ENCODE measurements around the gene MED22. TPM values are rescaled to one million over a fixed set of nuclear protein-coding genes. Genes with fewer than 3 reads are reported as not detected.
"Not testable (repeated sequence)": the region's sequence is repeated elsewhere in the genome, so short reads cannot be mapped to it uniquely, and the experiment has no call there.

Gene MED22
- 10 to 100 TPM; 25.9 to 44.8 (median 40.7) TPM for total RNA-seq
- total RNA-seq (2013): 19.9 TPM
- total RNA-seq: 21.1 to 82.4 (median 50.0) reads per million in 29 experiments

- H3K36me3 Mint-ChIP-seq: peaks cover 46% of the 10 kb centered on the region
- Histone ChIP-seq H3K27ac (ENCODE audit: low read length) (peak within 1 kb of the TSS; percentile 95), H3K4me3 (ENCODE audit: control insufficient read depth in 1 of 2, extremely low read depth in 1 of 2, low read length in 1 of 2) (peak within 1 kb of the TSS; percentile 94 to 100), H3K36me3 (ENCODE audit: control insufficient read depth in 2 of 2, extremely low read depth in 1 of 2, insufficient read depth in 1 of 2, low read length in 1 of 2) (peaks cover 14 to 71% of the 10 kb centered on the region in 2 donors), H3K27me3 (replicated peaks in 1 of 2; ENCODE audit: control insufficient read depth in 2 of 2, extremely low read depth in 1 of 2, insufficient read depth in 2 of 2, low read length in 1 of 2) (peaks cover 0 to 3% of the 10 kb centered on the region in 2 experiments), H3K9me3 (no peaks in the 10 kb centered on the region), H3K4me1 (ENCODE audit: control insufficient read depth in 1 of 2, extremely low read depth in 1 of 2, insufficient read depth in 2 of 2, low read length in 2 of 2) (peaks cover 13 to 36% of the 10 kb centered on the region in 2 experiments)
- peak within 1 kb of the TSS; percentile 92 to 98 for H3K27ac Mint-ChIP-seq
- ATAC-seq (replicated peaks in 1 of 4): peak; percentile 91 to 93 (median 92)
- H3K4me3 Mint-ChIP-seq: peak within 1 kb of the TSS; percentile 92 to 97 (median 96)
- no peaks in the 10 kb centered on the region for H3K9me3 Mint-ChIP-seq
- peaks cover 41 to 44% (median 41%) of the 10 kb centered on the region in 3 donors for H3K4me1 Mint-ChIP-seq
- ChIA-PET CTCF (interaction anchor here in 1 of 2 donors (0.6 to 1.7 kb wide), 8 partner anchors 9 to 1109 kb away, joined by 4 to 10 read pairs (median 5); no protein-coding TSS in a partner anchor), POLR2A (interaction anchor here (0.6 to 1.1 kb wide), 2 partner anchors 23 to 111 kb away, joined by 5 to 7 read pairs; no protein-coding TSS in a partner anchor)
- under 1% methylated on average over 45 of the region's 64 CpGs for WGBS (ENCODE audit: insufficient coverage)
- no peaks in the 10 kb centered on the region for H3K27me3 Mint-ChIP-seq
- DNase-seq: peak; percentile 83 to 96 (median 90)
These were observed at the start of gene MED22, which contains the start of gene RPL7A for GRCh38 chr9:133347985-133348717. MED22 (minus strand) TSS chr9:133348131; CDS start chr9:133346662, 1,469 bp downstream. RPL7A (plus strand) TSS chr9:133348218; CDS start chr9:133348244, 26 bp downstream.

- WGBS (ENCODE audit: insufficient coverage): 86% methylated on average over 3 of the region's 6 CpGs
- Histone ChIP-seq H3K4me3 (ENCODE audit: control insufficient read depth in 1 of 2, extremely low read depth in 1 of 2, low read length in 1 of 2) (no peak overlapping the region), H3K27ac (ENCODE audit: low read length) (no peak overlapping the region), H3K27me3 (replicated peaks in 1 of 2; ENCODE audit: control insufficient read depth in 2 of 2, extremely low read depth in 1 of 2, insufficient read depth in 2 of 2, low read length in 1 of 2) (peaks cover 0 to 15% of the 10 kb centered on the region in 2 experiments), H3K9me3 (no peaks in the 10 kb centered on the region), H3K4me1 (ENCODE audit: control insufficient read depth in 1 of 2, extremely low read depth in 1 of 2, insufficient read depth in 2 of 2, low read length in 2 of 2) (peaks cover 0 to 6% of the 10 kb centered on the region in 2 experiments), H3K36me3 (ENCODE audit: control insufficient read depth in 2 of 2, extremely low read depth in 1 of 2, insufficient read depth in 1 of 2, low read length in 1 of 2) (peaks cover 0 to under 1% of the 10 kb centered on the region in 2 donors)
- H3K27ac Mint-ChIP-seq: no peak overlapping the region
- H3K36me3 Mint-ChIP-seq: no peaks in the 10 kb centered on the region
- CTCF ChIA-PET: no interaction called here
- POLR2A ChIA-PET: no interaction called here
- no peak for ATAC-seq (replicated peaks in 1 of 4)
- H3K27me3 Mint-ChIP-seq: no peaks in the 10 kb centered on the region
- H3K4me3 Mint-ChIP-seq: no peak overlapping the region
- H3K9me3 Mint-ChIP-seq: no peaks in the 10 kb centered on the region
- DNase-seq: no peak
- no peaks in the 10 kb centered on the region for H3K4me1 Mint-ChIP-seq
These were observed 49.4 kb upstream of the MED22 start for GRCh38 chr9:133397370-133397769.

GRCh38 chr9:133396952-133397351 is 49.0 kb upstream of the MED22 start:
- Histone ChIP-seq H3K27ac (ENCODE audit: low read length) (no peak overlapping the region), H3K4me1 (ENCODE audit: control insufficient read depth in 1 of 2, extremely low read depth in 1 of 2, insufficient read depth in 2 of 2, low read length in 2 of 2) (peaks cover 0 to 6% of the 10 kb centered on the region in 2 experiments), H3K9me3 (no peaks in the 10 kb centered on the region), H3K27me3 (replicated peaks in 1 of 2; ENCODE audit: control insufficient read depth in 2 of 2, extremely low read depth in 1 of 2, insufficient read depth in 2 of 2, low read length in 1 of 2) (peaks cover 0 to 19% of the 10 kb centered on the region in 2 experiments), H3K4me3 (ENCODE audit: control insufficient read depth in 1 of 2, extremely low read depth in 1 of 2, low read length in 1 of 2) (no peak overlapping the region), H3K36me3 (ENCODE audit: control insufficient read depth in 2 of 2, extremely low read depth in 1 of 2, insufficient read depth in 1 of 2, low read length in 1 of 2) (no peaks in the 10 kb centered on the region)
- CTCF ChIA-PET: no interaction called here
- Mint-ChIP-seq H3K4me1 (no peaks in the 10 kb centered on the region), H3K4me3 (no peak overlapping the region), H3K36me3 (no peaks in the 10 kb centered on the region), H3K9me3 (no peaks in the 10 kb centered on the region), H3K27me3 (no peaks in the 10 kb centered on the region), H3K27ac (no peak overlapping the region)
- ATAC-seq (replicated peaks in 1 of 4) (no peak), DNase-seq (no peak)
- POLR2A ChIA-PET: no interaction called here
- 48% methylated on average over 14 of the region's 14 CpGs for WGBS (ENCODE audit: insufficient coverage)

- Mint-ChIP-seq H3K9me3 (no peaks in the 10 kb centered on the region), H3K27me3 (peaks cover 0 to 10% of the 10 kb centered on the region in 2 donors), H3K4me1 (no peaks in the 10 kb centered on the region), H3K36me3 (no peaks in the 10 kb centered on the region), H3K27ac (no peak overlapping the region), H3K4me3 (no peak overlapping the region)
- Histone ChIP-seq H3K36me3 (ENCODE audit: control insufficient read depth in 2 of 2, extremely low read depth in 1 of 2, insufficient read depth in 1 of 2, low read length in 1 of 2) (no peaks in the 10 kb centered on the region), H3K27me3 (replicated peaks in 1 of 2; ENCODE audit: control insufficient read depth in 2 of 2, extremely low read depth in 1 of 2, insufficient read depth in 2 of 2, low read length in 1 of 2) (peaks cover 0 to 31% of the 10 kb centered on the region in 2 experiments), H3K4me3 (ENCODE audit: control insufficient read depth in 1 of 2, extremely low read depth in 1 of 2, low read length in 1 of 2) (no peak overlapping the region), H3K27ac (ENCODE audit: low read length) (no peak overlapping the region), H3K4me1 (ENCODE audit: control insufficient read depth in 1 of 2, extremely low read depth in 1 of 2, insufficient read depth in 2 of 2, low read length in 2 of 2) (no peaks in the 10 kb centered on the region), H3K9me3 (no peaks in the 10 kb centered on the region)
- DNase-seq: no peak
- CTCF ChIA-PET: no interaction called here
- 50% methylated on average over 5 of the region's 8 CpGs for WGBS (ENCODE audit: insufficient coverage)
- POLR2A ChIA-PET: no interaction called here
- ATAC-seq (replicated peaks in 1 of 4): no peak
These were observed 46.8 kb upstream of the MED22 start for GRCh38 chr9:133394687-133395271.

- peaks cover 0 to 14% of the 10 kb centered on the region in 2 donors for H3K27me3 Mint-ChIP-seq
- DNase-seq (no peak), ATAC-seq (replicated peaks in 1 of 4) (no peak)
- Histone ChIP-seq H3K4me1 (ENCODE audit: control insufficient read depth in 1 of 2, extremely low read depth in 1 of 2, insufficient read depth in 2 of 2, low read length in 2 of 2) (no peaks in the 10 kb centered on the region), H3K27me3 (replicated peaks in 1 of 2; ENCODE audit: control insufficient read depth in 2 of 2, extremely low read depth in 1 of 2, insufficient read depth in 2 of 2, low read length in 1 of 2) (peaks cover 0 to 42% of the 10 kb centered on the region in 2 experiments), H3K4me3 (ENCODE audit: control insufficient read depth in 1 of 2, extremely low read depth in 1 of 2, low read length in 1 of 2) (no peak overlapping the region), H3K27ac (ENCODE audit: low read length) (no peak overlapping the region), H3K36me3 (ENCODE audit: control insufficient read depth in 2 of 2, extremely low read depth in 1 of 2, insufficient read depth in 1 of 2, low read length in 1 of 2) (no peaks in the 10 kb centered on the region), H3K9me3 (no peaks in the 10 kb centered on the region)
- H3K9me3 Mint-ChIP-seq: no peaks in the 10 kb centered on the region
- H3K4me1 Mint-ChIP-seq: no peaks in the 10 kb centered on the region
- no peaks in the 10 kb centered on the region for H3K36me3 Mint-ChIP-seq
- ChIA-PET POLR2A (no interaction called here), CTCF (no interaction called here)
- WGBS (ENCODE audit: insufficient coverage): 95% methylated on average over 3 of the region's 3 CpGs
- no peak overlapping the region for H3K27ac Mint-ChIP-seq
- no peak overlapping the region for H3K4me3 Mint-ChIP-seq
These were observed 45.5 kb upstream of the MED22 start for GRCh38 chr9:133393399-133393798.

- H3K27ac Mint-ChIP-seq; H3K4me3 Mint-ChIP-seq; ATAC-seq (replicated peaks in 1 of 4); H3K27ac ChIP-seq (ENCODE audit: low read length); H3K4me1 ChIP-seq (ENCODE audit: control insufficient read depth in 1 of 2, extremely low read depth in 1 of 2, insufficient read depth in 2 of 2, low read length in 2 of 2); H3K4me1 Mint-ChIP-seq; H3K36me3 ChIP-seq (ENCODE audit: control insufficient read depth in 2 of 2, extremely low read depth in 1 of 2, insufficient read depth in 1 of 2, low read length in 1 of 2); CTCF ChIA-PET; H3K9me3 Mint-ChIP-seq; POLR2A ChIA-PET; H3K9me3 ChIP-seq; H3K4me3 ChIP-seq (ENCODE audit: control insufficient read depth in 1 of 2, extremely low read depth in 1 of 2, low read length in 1 of 2); DNase-seq; H3K36me3 Mint-ChIP-seq: not testable (repeated sequence)
- no CpG with 5 or more reads among the region's 3 CpGs for WGBS (ENCODE audit: insufficient coverage)
- peaks cover 0 to 14% of the 10 kb centered on the region in 2 donors for H3K27me3 Mint-ChIP-seq
- H3K27me3 ChIP-seq (replicated peaks in 1 of 2; ENCODE audit: control insufficient read depth in 2 of 2, extremely low read depth in 1 of 2, insufficient read depth in 2 of 2, low read length in 1 of 2): peaks cover 0 to 42% of the 10 kb centered on the region in 2 experiments
These were observed 44.4 kb upstream of the MED22 start for GRCh38 chr9:133392308-133392707.
